Stimulated activated CD8-positive, alpha-beta memory T cell treated with anti-CD3 and anti-CD28 coated beads, Interleukin-4, amount 100 ng/mL, for 48 hours (primary cell): Measurements from ENCODE around the gene TIMP2.
"Not testable (repeated sequence)": the region's sequence is repeated elsewhere in the genome, so short reads cannot be mapped to it uniquely, and the experiment has no call there.

Source experiments
- DNase-seq: peaks from one replicate; pipeline ENCODE4 v3.0.0-alpha.2; 2020

The TIMP2 gene

DNA sequence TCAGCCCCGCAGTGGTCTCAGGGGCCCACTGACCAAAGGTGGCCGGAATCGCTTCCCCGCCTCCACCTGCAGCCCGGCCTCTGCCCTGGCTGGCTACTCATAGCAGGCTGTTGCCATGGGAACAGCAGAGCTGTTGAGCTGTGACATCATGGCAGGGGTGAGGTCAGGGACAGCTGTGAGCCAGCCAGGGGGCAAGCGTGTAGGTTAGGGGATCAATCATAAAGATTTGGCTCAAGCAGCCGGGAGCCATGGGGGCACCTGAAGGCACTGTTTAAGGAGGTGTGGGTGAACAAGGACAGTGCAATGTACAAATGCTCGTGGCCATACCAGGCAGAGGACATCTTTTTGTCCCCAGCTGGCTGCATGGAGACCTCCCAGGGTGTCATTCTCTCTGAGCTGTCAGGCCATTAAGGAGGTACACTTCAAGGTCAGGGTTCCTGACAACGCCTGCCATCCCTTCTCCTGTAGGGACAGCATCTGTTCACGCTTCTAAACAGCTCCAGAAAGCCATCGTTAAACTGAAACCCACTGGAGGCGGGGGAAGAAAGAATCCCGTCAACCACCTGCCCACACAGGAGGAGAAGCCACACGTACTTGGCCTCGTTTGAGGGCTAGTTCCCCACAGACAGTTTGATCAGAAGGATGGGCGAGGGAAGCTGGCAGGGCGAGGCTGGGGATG lies 21.9 kb downstream of the TIMP2 start, which contains the start of gene CEP295NL:
Gene CEP295NL, minus strand, starts transcription at position 101 of the 679 bp plus-strand sequence. CDS start 1,373 bp downstream, outside the sequence.
- peak; percentile 45 for DNase-seq

DNA sequence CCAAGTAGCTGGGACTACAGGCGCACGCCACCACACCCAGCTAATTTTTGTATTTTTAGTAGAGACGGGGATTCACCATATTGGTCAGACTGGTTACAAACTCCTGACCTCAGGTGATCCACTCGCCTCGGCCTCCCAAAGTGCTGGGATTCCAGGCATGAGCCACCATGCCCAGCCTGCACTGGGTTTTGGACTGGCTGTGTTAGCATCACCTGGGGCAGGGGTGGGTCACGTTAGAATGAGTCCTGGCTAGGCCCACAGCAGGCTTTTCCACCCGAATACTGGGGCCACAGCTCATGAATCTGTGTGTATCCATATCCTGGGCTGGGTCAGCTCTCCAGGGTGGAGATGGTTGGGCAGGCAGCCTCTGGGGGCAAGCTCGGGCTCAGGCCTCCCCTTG lies 23.0 kb downstream of the TIMP2 start:
- DNase-seq, result not testable (repeated sequence)

DNA sequence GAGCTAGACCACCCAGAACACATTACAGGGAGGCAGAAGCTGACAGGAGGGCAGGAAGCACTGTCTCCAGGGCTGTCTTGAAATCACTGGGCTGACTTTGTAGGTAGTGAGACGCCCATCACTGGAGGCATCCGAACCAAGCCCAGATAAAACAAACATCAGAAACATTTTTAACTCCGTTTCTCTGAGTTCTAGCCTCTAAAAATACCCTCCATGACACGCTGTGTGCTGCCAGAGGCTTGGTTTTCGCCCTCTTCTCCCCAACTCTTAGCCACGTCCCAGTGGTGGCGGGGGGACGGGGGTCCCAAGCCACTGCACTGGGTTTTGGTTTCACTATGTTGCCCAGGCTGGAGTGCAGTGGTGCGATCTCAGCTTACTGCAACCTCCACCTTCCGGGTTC lies 23.4 kb downstream of the TIMP2 start:
- no peak for DNase-seq

DNA sequence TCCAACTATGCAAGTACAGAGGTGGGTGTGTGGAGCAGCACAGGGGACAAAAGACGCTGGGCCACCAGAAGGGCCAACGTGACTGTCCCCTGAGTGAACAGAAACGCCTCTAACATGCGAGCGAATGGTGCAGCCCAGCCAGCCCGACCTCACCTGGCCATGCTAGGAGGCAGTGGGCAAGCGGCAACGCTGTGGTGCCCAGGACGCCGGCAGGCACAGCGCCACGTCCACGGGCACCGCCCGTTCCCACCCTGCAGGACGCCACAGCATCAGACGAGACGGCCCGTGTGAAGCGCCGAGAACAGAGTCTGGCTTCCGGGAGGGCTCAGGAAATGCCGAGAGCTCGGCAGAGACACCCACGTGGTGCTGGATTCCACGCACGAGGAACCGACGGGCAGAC lies 24.4 kb downstream of the TIMP2 start:
- no peak for DNase-seq

DNA sequence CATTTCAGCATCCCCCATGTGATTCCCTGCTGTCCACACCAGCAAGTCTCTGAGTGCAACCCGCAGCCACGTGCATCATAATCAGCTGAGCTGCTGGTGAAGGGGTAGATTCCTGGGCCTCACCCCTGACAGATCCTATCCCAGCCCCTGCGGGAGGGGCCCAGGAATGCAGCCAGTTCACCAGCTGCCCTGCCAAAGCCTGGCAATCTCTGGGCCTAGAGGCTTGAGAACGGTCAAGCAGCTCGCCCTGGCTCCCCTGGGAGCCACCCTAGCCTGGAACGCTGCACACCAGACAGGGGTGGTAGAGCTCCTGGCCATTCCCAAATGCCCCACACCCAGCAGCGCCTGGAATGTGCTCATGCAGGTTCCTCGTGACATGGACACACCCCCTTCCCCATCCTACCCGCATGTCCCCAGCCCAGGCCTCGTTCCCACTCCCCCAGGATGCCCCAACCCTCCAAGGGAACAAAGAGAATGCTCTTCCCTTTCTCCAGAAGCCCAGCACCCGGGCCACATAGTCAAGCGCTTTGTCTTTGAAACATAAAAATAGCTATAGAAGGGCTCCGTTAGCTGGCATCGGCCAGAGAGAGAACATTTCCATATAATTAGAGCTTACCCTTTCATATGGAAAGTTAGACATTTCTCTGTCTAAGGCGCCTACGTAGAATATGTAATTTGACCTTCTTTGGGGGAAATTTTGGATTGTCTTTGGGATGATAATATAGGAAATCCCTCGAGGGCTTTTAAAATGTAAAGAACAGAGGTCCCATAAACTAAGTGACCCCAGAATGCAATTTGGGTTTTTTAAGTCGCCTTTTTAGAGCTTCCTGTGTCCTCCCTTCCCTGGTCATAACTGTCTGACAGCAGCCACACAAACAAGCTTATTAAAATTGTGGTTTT lies 25.6 kb downstream of the TIMP2 start:
- no peak for DNase-seq

DNA sequence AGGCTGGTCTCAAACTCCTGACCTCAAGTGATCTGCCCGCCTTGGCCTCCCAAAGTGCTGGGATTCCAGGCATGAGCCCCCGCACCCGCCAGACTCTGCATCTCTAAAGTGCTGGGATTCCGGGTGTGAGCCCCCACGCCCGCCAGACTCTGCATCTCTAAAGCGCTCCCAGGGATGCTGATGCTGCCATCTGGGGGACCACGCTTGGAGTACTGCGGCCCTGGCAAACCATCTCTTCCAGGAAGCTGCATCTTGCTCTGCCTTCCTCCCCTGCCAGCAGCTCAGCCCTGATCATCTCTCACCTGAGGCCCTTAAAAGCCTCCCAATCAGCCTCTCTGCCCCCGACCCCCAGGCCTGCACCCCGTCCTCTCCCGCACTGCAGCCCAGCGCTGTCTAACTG lies 26.2 kb downstream of the TIMP2 start:
- no peak for DNase-seq

DNA sequence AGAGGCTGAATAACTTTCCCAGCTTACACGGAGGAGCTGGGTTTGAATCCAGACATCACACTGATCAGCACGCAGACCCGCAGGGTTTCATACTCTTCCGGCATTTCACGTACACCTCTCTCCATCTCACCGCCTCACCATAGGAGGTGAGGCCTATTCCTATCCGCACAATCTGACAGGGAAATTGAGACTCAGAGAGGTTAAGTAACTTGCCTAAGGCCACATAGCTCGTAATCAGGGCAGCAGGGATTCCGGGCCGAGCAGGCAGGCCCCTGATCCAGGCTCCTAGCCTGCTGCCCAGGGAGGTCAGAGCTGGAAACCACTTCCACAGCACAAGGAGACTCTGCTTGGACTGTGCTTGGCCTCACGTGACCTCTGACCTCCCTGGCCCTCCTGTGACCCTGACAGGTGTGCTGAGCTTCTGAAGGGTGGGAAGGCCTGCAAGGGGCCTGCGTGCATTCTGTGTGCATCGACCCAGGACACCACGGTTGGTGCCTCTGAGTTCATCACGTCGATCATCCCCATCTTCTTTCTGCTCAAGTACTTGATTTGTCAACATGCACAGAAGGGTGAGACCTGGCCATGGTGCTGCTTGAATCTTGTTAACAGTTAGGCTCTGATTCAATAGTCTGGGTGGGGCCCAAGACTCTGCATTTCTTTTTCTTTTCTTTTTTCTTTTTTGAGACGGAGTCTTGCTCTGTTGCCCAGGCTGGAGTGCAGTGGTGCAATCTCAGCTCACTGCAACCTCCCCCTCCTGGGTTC lies 26.9 kb downstream of the TIMP2 start:
- no peak for DNase-seq

DNA sequence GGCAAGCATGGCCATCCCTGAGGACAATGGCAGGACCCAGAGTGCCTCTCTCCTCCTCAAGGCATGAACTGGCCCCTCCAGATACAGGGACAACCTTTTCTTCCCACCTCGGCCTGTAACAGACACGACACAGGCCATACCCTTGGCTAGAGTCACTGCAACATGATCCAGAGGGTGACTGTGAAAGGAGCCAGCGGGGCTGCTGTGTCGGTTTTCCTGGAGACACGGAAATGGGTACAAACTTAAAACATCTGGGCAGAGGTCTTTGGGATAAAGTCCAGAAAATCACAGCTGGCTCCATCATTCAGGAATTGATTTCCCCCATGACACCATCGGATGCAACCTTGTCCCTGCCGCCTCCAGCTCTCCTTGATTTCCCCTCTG lies 27.5 kb downstream of the TIMP2 start:
- no peak for DNase-seq

DNA sequence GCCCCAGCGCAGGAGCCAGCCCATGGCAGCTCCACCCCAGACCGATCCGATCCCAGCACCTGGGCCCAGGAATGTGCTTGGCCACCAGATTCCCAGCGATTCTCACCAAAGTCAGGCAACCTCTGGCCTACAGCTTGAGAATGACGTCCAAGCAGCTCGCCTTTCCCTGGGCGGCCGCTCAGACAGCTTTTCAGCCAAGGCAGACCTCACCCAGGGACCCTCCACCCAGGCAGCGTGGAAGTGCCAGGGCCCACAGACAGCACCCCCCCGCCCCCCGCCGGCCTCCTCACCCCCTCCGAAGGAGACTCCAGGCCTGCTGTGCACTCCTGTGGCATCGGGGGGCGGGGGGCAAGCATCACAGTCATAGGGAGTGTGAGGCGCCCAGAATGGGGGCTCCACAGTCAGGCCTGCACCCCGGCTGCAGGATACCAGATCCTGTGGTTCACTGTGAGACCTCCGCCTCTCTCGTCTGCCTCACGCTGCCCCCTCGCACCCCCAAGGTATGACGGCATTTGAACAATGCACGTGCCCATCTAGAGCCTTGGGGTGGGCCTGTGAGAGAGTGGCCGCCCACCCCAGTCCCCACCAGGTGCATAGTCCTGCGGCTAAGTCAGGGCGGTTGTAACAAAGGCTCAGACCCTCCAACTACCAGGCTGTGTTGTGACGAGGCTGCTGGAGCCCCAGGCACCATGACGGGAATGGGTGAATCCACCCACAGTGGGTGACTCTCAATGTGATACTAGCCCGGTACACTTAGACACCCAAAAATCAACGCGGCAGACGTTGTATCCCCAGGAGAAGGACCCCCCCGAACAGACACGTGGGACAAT lies 28.1 kb downstream of the TIMP2 start:
- DNase-seq, result no peak

DNA sequence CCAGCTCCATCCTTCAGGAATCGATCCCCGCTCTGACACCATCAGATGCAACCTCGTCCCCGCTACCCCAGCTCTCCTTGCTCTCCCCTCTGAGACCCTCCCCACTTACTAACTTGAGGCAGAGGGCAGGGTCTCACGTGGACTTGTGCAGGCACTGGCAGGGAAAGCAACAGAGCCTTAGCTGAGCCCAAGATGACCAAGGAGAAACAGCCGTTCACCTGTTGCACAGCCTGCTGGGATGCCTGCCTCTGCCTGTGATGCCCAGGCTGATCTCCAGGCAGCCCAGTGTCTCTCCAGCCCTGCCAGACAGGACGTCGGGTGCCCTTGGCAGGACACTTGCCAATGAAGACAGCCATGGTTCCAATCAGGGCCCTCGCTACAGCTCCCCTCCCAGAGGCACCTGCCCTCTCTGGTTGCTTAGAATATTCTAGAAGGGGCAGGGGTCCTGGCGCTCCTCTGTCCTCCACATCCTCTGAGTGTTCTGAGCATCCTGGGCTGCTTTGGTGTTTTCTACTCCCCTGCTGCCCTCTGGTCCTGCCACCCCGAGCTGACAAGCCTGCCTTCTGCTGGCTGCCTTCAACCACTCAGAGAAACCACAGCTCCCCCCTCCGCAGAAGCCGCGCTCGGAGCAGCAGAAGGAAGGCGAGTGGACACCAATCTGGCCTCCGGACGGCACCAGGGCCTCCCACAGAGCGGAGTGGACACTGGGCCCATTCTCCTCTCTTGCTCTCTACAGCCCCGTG lies 28.9 kb downstream of the TIMP2 start:
- no peak for DNase-seq

DNA sequence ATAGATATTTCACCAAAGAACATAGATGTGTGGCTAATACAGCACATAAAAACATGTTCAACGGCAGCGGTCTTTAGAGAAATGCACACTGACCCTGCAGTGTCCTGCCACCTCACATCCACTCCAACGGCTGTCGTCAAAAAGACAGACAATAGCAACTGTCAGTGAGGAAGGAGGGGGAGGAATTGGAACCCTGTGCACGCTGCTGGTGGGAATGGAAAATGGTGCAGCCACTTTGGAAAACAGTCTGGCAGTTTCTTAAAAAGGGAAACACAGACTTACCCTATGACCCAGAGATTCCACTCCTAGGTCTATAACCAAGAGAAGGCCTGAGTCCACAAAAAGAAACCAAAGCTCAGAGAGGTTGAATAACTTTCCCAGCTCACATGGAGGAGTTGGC lies 29.9 kb downstream of the TIMP2 start:
- no peak for DNase-seq

DNA sequence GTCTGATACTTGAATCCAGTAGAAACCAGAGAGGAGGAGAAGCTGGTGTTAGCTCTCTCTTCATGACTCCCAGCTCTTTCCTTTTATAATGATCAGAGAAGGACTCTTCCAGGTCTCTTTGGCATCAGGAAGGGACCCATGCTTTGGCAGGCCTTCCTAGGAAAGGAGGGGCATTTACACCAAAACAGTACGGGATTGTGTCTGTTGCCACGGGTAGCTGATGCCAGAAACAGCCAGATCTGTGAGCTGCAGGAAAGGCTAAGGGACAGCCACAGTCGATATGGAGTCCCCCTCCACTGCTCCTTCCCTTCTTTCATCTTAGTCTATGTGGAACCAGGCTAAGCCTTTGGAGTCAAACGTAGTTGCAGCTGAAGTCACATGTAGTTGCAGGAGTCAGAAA lies 31.5 kb downstream of the TIMP2 start:
- no peak for DNase-seq

DNA sequence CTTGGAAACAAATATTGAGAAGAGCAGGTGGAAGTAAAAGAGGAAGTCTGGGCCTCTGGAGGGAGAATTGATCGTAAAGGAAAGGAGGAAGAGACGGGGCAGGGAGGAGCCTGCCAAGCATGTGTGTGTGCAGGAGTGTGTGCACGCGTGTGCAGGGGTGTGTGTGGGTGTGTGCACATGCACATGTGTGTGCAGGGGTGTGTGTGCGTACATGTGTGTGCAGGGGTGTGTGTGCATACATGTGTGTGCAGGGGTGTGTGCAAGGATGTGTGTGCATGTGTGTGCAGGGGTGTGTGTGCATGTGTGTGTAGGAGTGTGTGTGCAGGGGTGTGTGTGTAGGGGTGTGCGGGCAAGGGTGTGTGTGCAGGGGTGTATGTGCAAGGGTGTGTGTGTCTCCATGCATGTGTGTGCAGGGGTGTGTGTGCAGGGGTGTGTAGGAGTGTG lies 32.2 kb downstream of the TIMP2 start:
- DNase-seq, result no peak

DNA sequence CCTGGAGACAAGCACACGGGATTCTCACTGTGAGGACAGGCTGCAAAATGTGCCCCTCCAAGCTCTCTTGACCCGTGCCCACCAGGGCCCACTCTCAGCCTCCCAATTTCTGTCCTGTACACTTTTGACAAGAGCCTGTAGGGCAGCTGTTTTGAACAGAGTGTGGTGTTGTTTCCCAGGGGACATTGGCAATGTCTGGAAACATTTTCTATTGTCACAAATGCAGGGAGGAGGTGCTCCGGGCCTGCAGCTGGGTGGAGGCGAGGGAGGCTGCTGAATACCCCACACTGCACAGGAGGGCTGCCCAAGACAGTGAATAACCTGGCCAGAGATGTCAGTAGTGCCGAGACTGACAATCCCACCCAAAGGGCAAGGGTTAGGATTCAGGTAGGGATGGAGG lies 32.7 kb downstream of the TIMP2 start:
- no peak for DNase-seq

DNA sequence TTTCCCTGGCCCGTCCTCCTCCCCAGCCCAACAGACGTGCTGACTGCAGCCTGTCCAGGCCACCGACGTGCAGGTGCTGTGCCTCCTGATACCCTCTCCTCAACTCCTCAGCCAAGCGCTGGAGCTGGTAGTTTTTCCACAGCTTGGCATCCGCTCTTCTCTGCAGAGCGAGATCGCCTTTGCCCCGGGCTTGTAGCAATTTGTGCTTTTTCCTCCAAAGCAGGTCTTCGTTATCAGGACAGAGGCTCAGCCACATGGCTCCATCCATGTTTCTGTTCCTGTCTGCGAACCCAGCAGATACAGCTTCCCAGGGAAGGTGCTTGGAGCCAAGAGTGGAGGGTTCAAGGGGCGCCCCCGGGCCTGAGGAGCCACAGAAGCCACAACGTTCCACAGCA lies 33.1 kb downstream of the TIMP2 start:
- no peak for DNase-seq

DNA sequence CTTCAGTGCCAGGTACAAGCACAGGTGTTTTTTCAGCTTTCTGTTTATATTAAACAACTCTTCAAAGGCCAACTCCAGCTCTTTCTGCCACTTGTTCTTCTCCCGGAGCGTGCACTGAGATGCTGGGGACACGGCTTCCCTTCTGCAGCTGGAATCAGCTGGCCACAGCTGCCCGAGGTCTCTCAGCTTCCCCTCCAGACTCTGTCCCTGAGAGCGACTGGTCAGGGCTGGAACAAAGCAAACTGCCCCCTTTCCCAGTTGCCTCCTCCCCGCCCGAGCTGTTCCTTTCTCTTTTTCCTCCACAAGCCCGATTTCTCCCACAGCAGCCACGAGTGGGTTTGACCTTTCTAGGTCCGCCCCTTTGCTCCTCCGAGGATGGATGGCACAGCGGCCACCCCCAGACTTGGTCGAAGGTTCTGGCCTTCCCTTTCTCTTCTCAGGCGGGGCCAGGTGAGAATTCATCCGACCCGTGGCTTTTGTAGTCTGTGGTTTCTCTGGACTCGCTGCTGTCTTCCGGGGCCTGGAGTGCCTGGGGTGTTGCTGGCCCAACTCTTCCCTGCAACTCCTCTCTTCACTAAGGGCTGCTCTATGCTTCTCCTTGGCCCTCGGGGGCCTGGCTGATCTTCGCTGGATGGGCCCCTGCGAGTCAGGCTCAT lies 33.7 kb downstream of the TIMP2 start:
- DNase-seq, result no peak

DNA sequence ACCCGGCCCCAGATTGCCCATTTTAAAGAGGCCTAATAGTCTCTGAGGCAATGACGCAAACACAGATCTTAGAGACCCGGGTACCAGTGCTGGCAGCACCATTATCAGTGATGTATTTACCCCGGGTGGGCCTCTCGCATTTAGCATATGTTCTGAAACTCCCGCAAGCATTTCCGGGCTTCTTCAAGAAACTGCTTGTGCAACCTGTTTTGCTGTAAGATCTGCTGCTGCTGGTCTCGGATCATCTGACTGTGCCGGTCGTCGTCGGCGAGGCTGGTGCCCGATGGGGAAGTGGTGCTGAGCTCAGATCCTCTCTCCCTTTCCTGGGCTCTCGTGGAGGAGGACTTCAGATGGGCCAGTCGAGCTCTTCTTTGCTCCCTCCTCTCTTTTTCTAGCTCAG lies 34.7 kb downstream of the TIMP2 start:
- peak; percentile 56 for DNase-seq

DNA sequence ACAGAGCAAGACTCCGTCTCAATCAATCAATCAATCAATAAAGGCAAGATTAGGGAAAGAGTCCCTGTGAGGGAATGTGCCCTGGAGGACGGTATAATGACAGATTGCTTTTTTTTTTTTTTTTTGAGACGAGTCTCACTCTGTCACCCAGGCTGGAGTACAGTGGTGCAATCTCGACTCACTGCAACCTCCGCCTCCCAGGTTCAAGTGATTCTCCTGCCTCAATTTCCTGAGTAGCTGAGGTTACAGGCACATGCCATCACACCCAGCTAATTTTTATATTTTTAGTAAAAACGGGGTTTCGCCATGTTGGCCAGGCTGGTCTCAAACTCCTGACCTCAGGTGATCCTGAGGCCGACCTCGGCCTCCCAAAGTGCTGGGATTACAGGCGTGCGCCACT lies 35.1 kb downstream of the TIMP2 start:
- DNase-seq, result not testable (repeated sequence)

DNA sequence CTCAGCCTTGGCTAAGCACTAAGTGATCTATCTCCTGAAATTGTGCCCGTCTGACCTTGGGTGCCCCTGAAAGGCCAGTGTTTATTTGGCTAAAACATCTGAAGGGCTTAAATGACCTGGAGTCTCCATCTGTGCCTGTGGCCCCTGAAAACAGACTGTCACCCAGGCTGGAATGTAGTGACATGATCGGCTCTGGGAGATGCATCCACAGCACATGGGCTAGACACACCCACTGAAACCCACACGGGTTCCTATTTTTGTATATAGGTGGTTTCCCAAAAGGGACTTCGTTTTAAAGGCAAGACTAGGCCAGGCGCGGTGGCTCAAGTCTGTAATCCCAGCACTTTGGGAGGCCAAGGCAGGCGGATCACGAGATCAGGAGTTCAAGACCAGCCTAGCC lies 35.7 kb downstream of the TIMP2 start:
- DNase-seq, result no peak

DNA sequence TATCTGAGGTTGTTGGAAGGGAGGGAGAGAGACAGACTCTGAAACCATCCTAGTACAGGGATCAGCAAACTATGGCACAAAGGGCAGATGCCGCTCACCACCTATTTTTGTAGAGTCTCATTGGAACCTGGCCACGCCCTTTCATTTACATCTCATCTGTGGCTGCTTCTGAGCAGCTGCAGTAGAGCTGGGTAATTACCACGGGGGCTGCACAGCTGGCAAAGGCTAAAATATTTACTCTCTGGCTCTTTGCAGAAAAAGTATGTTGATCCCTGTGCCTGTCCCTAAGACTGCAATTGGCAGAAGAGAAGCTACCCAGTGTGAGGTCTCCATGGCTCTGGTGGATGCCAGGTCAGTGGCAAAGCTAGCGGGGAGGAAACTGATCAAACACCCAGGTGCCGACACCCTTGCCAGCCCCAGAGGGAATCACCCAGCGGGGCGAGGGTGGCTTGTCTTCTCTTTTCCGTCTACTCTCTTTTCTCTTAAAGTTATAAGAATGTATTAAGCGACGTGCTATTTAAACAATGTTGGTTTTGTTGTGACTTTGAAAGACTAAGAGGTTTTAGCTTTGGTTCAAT lies 36.2 kb downstream of the TIMP2 start:
- DNase-seq, result no peak

DNA sequence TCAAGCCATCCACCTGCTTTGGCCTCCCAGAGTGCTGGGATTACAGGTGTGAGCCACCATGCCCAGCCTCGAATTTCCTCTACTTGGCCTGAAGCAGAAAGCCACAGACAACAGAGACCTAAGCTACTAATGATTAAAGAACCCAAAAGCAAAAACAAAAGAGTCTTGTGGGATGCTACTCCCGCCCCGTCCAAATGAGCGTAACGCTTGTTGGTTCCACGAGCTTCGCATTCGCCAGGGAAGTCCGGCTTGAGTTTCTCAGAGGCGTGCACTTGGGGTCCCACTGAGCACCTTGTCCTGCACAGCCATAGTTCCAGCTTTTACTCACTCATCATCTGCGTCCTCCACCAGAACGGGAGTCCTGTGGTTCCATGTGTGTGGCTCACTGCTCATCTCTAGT lies 38.2 kb downstream of the TIMP2 start:
- no peak for DNase-seq
